Right ventricle myocardium superior (tissue), 1 donor: ENCODE data around the gene HABP2. TPM values are rescaled to one million over a fixed set of nuclear protein-coding genes. Genes with fewer than 3 reads are reported as not detected.

Source experiments
- ATAC-seq: fragments of 200-7000 bp; cut with Tn5 transposase; one replicate; pipeline ENCODE4 v1.9.1; 2020; ENCODE audit warnings: mild to moderate bottlenecking; ENCODE audit not compliant: poor library complexity
- DNase-seq: peaks from one replicate; pipeline ENCODE4 v3.0.0-alpha.2; 2020
- intact Hi-C: fragments of 100-400 bp; cut with DNase I; formaldehyde crosslinking; loops from one replicate; pipeline ENCODE4 v1.11.2; 2022
- total RNA-seq: library from RNA; stranded (reverse); fragmentation: NEBNext Ultra II Directional; extraction: Animal tissue kit (Norgen Biotek cat#: 25700); gene quantifications from one replicate; pipeline ENCODE4 v1.2.1, GENCODE V29; 2021
- donor health status: DM: no; HTN: yes; CAD: no; lungs with severe emphysema.

HABP2 gene
- total RNA-seq, 1 donor from 2014 or later: 0.24 TPM

DNA sequence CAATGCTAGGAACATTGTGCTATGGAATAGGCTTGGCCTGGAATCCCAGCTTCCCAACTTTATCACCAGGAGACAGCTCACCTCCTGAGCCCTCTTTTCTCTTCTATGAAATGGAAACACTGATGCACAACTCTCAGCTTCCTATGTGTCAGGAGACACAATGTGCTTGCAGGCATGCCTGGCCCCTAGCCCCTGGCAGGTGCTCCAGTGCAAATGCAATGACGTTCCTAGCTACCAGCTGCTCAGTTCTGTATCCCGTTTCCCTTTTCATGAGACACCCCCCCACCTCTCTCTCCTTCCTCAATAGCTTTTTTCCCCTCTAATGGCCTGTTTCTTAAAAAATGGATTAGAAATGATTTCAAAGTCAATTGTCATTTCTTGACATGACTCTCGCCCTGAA, 30.7 kb downstream of the HABP2 start:
- intact Hi-C loops: no loop called here
- no peak for DNase-seq
- ATAC-seq: no peak

DNA sequence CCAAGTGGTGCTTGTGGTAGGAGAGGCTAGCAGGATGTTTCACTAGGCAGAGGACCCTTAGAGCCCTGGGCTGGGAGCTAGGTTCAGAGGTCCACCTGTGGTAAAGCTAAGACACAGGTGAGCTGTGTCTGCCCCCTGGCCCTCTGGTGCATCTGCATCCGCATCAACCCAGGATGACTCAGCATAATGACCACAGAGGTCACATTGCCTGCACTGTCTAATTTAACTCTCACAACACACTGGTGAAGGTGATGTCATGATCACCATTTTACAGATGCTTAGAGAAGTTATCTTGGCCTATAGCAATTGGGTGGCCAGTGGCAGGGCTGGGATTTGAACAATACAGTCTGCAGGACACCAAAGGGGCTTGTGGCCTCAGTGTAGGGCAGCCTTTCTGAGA, 33.1 kb downstream of the HABP2 start:
- no peak for DNase-seq
- ATAC-seq: peak; percentile 42
- intact Hi-C loops: no loop called here

GRCh38 chr10:113589201-113589770, 36.4 kb downstream of the HABP2 start:
- no peak for DNase-seq
- ATAC-seq: no peak
- intact Hi-C loops: no loop called here

DNA sequence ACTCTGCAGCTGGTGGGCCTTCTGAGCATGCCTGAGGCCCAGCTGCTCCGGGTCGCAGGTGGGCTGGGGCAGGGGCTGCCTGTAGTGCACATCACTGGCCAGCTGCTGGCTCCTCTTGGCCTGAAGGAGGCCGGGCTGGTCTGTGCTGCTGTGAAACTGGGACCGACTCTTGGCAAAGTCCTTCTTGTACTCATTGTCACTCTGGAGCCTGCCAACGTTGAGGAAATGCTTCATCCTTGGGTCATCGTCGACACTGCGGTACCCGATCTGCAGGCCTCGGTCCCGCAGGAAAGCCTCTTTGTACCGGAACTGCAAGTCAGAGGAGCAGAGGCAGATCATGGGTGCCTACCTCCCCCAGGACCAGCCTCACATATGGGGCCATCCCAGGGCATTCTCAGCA, 37.7 kb downstream of the HABP2 start:
- intact Hi-C loops: no loop called here

DNA sequence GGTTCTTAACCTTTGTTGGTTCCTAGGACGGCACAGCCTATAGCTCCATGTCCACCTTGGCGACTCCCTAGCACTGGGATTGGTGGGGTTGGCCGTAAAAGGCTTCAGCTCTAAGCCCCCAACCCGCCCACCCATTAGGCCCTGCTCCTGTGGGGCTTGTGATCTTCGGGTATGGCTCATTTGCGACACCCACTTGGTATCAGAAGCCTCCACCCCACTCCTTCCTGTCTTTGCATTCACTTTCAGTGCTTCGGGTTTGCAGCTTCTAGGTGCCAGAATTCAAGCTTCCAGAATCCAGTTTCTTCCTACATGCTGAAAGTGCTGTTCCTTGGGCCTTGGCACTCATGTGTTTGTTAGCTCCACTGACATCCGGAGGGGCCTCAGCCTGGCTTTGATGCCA, 39.5 kb downstream of the HABP2 start:
- no peak for ATAC-seq
- DNase-seq: no peak
- intact Hi-C loops: no loop called here

More for the DNA sequence above, 37.7 kb downstream of the HABP2 start:
- DNase-seq: no peak
- ATAC-seq: no peak

GRCh38 chr10:113594652-113595051, 41.8 kb downstream of the HABP2 start:
- no peak for DNase-seq
- no peak for ATAC-seq
- intact Hi-C loops: no loop called here

GRCh38 chr10:113600569-113600968, 47.7 kb downstream of the HABP2 start:
- no peak for DNase-seq
- intact Hi-C loops: no loop called here
- no peak for ATAC-seq

DNA sequence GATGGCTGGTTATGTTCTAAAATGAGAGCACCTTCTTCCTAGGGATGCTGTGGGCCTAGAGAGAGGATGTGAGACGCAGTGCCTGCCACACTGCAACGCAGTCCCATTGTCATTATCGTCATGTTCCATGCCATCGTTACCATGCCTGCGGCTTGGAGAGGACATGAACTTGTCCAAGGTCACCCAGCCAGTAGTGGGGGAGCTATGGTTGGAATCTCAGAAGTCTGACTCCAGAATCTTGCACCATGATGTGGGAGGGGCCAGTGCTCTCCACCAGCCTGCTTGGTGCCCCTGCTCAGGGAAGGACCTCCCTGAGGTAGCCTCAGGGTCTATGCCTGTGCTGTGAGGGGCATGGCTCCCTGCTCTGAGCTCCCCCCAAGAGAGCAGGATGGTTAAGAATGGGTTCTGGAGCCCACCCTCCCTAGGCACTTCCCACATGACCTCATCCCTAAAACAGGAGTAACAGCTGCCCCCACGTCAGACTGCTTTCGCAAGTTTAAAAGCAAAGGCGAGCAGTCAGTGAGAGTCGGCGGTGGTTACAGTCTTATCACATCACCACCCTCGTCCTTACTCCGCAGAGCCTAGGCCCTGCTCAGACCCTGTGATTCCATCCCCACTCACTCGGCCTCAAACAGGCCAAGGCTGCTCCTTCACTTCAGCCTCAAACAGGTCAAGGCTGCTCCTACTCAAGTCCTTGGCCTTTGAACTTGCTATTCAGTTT, 50.4 kb downstream of the HABP2 start:
- intact Hi-C loops: no loop called here
- ATAC-seq (peak; percentile 29), DNase-seq (no peak)

- ATAC-seq (peak; percentile 52), DNase-seq (peak; percentile 52)
- intact Hi-C loops: no loop called here
Measured at GRCh38 chr10:113604572-113604971, 51.7 kb downstream of the HABP2 start.

- peak; percentile 63 for ATAC-seq
- intact Hi-C loops: no loop called here
- DNase-seq: no peak
Measured at GRCh38 chr10:113605268-113605978, 52.6 kb downstream of the HABP2 start.

DNA sequence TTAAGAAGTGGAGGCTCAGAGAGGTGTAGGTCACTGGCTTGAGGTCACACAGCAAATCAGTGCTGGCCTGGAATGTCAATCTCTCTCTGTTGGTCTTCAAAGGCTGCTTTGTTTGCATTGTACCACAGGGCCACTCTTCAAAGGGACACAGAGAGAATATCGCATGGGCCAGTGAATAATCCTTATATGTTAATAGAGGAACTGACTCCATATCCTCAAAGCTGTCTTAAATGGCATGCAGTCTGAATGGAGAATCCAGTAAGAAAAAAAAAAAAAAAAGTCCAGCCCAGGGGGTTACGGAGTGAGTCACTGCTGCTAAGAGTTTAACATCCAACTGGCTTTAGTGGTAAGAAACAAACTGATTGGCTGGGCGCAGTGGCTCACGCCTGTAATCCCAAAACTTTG, 56.9 kb downstream of the HABP2 start:
- ATAC-seq (no peak), DNase-seq (no peak)
- intact Hi-C loops: no loop called here

DNA sequence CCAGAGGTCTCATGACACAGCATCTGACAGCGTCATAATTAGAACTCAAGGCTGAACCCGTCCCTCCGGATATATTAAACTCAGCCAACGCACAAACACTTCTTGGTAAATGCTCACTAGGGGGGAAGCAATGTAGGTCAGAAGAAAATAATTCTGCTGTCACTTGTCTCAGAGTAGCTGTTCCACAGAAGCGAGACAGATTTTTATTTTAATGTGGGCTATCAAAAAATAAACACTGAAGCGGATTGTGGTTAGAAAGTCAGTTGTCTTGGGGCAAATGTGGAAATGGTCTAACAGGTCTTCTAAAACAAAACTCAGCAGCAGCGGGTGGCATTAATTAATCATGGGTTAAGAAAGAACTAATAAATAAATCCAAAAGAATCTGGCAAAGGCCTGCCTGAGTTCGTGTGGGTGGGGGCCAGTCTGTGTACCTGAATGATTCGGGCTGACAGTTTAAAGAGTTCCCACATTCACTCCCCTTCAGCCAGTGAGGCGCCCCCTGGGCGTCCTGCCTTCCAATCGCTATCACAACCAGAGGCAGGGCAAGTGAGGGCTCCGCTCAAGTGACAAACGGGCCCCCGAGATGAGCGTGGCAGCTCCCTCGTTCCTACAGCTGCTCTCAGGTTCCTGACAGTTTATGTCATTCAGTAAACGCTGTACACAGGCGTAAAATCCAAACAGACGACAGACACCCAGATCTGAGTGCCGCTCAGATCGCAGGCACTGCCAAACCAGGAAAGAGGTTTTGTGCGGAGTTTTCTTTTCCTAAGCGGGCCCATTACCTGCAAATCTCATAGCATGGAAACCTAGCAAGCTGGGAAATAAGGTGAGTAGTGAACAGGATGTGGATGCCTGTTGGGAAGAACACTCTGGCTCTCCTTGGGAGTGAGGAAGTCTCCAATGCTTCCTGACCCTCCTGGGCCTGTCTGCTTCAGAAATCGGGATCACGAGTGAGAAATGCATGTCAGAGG, 58.1 kb downstream of the HABP2 start:
- DNase-seq (no peak), ATAC-seq (peak; percentile 21)

DNA sequence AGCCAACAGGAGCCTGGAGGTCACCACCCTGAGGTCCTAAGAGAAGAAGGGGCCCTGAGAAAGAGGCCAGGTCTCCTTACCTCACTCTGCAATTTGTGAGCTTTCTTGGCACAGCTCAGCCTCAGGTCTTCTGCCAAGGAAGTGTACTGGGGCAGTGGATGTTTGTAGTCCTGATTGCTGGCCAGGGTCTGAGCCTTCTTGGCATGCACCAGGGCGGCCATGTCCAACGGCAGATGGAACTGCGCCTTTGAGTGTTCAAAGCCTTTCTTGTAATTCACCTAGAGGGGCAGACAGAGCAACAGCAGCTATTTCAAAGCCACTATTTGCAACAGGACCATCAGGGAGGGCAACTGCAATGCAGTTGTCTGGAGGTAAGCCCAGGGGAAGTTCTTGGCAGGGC, 59.3 kb downstream of the HABP2 start:
- intact Hi-C loops: no loop called here
- peak; percentile 65 for DNase-seq

More for the DNA sequence above, 58.1 kb downstream of the HABP2 start:
- intact Hi-C loops: no loop called here

GRCh38 chr10:113613427-113613826, 60.6 kb downstream of the HABP2 start:
- intact Hi-C loops: no loop called here
- ATAC-seq: no peak
- no peak for DNase-seq

More for the DNA sequence above, 59.3 kb downstream of the HABP2 start:
- peak; percentile 83 for ATAC-seq

DNA sequence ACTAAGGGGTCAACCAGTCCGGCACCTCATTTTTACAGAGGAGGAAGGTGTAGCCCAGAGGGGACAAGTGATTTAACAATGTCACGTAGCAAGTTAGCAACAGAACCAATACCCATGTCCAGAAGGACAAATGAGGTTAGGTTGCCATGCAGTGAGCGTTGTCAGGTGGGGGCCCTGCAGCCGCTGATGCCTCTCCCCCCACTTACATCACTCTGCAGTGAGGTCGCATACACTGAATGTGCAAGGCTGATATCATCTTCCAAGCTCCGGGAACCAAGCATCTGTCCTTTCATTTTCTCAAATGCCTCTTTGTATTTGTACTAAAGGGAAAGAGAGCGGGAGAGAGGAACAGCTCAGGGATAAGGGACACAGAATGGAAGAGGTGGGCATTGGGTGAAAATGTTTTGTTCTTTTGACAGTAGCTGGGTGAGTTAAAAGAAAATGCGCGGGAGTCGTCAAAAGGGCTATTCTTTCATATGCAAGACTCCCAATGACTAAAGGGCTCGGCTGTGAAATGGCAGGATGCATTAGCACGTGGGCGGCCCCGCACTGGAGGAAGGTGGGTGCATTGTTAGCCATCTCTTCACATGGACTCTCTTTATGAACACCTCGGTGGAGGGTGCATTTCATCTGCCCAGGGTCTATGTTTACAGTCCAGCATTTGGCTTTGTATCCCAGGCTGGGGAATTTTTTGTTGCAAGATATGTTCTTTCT, 61.3 kb downstream of the HABP2 start:
- no peak for DNase-seq
- ATAC-seq: no peak
- intact Hi-C loops: no loop called here

DNA sequence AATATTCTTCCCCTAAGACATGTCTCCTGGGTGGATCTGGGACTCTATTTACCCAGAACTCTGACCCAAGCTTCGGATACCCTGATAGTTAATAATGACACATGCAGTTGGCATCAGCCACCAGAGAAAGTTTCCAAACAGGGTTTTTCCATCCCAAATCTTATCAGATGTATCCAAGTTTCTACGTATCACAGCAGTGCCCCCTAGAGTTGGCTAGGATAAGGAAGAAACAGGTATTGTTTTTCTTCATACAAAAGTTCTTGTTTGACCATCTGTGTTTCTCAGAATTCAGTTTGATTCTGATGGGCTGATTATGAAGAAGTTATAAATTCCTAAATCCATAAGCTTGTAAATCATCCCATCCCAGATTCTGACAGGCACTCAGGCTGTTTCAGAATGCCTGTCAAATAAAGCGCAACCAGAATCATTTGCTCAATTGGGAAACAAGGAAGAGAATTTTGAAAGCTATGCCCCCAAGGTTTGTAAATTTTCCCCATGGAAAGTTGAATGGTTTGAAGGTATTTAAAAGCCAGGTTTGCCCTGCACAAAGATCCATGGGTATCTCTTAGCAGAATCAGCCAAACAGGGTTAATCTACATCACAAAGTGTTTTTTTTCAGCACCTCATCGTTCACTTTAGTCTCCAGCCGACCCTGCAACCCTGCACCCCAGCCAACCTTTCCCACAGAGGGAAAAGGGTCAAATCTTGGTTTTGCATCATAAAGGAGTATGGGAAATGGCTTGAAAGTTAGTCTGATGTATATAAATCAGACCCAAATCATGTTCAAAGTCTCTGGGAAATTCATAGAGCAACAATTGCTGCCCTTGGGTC, 63.6 kb downstream of the HABP2 start:
- no peak for DNase-seq
- intact Hi-C loops: no loop called here
- ATAC-seq: no peak

DNA sequence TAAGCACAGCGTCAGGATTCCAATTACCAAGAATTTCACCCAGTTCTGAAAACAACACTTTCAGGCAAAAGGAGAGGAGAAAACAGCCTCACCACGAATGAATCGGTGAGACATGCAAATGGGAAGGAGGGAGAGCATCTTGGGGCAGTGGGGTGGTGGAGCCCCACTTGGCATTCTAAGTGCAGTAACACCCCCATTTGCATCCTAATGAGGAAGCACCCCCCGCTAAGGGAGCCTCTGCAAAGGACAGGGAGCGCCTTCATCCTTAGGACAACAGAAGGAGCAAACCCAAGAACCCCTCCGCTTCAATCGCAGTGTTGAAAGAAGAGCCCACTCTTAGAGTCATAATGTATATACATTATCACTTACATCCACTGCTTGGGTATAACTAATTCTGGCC, 64.2 kb downstream of the HABP2 start:
- intact Hi-C loops: no loop called here
- DNase-seq (no peak), ATAC-seq (no peak)
